NAMALWA (cell line): ENCODE results near the gene EFR3B.
A peak's percentile ranks its signal among the peaks of the same experiment; 100 is the strongest.

Experiments
- DNase-seq: peaks from one replicate; pipeline ENCODE4 v3.0.0-alpha.2; 2015; ENCODE audit warnings: low spot score

EFR3B gene

DNA sequence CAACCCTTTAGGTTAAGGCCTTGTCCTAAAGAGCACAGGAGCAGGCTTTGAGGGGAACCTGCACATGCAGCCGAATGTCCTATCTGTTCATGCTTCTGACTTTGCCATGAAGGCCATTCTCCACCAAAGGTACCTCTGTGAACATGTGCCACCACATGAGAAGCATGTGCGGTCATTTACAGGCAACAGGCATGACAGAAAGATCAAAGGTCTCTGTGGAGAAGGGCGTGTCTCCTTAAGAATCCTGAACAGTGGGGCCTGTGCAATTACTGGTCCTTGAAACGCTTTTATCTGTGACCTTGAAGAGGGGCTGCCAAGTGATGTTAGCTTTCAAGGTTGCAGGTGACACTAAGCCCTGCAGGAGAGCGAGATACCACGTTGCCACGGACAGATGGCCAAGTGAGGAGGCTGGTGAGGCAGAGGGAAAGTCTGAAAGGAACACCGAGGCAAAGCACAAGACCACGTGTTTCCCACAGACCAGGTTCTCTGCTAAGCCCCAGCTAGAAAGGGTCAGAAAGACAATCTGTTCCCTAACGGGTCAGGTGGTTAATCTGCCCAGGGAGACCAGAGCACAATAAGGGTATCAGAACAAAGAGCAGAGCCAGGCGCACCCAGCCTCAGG, 146.0 kb downstream of the EFR3B start:
- no peak for DNase-seq

DNA sequence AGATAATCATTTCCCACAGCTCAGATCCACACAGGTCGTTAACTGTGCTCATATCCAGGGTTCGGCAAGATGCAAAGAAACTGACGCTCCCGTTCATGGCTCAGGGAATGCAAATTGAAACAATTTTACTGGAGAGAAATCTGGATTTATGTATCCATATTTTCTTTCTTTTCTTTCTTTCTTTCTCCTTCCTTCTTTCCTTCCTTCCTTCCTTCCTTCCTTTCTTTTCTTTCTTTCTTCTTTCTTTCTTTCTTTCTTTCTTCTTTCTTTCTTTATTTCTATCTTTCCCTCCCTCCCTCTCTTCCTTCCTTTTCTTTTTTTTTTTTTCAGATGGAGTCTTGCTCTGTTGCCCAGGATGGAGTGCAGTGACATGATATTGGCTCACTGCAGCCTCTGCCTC, 146.5 kb downstream of the EFR3B start:
- no peak for DNase-seq

DNA sequence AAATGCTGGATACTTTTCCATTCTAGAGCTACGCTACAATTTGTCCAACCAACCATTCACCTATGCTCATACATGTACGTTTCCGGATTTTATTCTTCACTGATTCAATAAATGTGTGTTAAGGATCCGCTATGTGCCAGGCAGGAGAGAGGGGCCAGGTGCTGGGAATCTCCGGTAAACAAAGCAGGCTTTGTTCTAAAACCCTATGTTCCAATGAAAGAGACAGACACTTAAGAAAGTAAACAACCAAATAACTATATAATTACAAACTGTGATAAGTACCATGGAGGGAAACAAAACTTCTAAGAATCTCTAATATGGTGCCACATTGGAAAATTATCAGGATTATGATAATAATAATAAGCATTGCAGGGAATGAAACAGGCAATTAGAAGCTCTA, 148.7 kb downstream of the EFR3B start:
- DNase-seq: no peak

DNA sequence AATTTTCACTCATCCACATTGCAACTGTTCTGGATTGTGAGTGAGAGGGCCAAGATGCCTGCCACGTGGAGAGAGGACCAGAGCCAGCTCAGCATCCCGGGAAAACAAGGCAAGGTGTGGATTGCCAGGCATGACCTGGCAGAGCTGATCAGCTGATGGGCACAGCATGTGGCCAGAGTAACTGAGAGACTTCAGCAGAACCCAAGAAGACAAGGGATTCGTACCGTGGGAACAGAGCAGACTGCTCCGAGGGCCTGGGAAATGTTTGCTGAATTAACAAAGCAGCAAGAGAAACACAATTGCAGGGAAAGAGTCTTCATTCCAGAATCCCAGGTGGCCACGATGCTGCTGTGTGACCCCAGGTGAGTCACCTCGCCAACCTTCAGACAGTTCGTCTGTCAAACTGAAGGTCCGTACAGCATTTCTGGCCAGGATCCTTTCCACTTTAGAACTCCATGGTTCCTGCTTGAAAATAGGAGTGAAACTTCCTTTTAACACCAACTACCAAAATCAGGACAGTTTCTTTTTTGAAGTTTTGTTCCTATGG, 152.8 kb downstream of the EFR3B start:
- no peak for DNase-seq

DNA sequence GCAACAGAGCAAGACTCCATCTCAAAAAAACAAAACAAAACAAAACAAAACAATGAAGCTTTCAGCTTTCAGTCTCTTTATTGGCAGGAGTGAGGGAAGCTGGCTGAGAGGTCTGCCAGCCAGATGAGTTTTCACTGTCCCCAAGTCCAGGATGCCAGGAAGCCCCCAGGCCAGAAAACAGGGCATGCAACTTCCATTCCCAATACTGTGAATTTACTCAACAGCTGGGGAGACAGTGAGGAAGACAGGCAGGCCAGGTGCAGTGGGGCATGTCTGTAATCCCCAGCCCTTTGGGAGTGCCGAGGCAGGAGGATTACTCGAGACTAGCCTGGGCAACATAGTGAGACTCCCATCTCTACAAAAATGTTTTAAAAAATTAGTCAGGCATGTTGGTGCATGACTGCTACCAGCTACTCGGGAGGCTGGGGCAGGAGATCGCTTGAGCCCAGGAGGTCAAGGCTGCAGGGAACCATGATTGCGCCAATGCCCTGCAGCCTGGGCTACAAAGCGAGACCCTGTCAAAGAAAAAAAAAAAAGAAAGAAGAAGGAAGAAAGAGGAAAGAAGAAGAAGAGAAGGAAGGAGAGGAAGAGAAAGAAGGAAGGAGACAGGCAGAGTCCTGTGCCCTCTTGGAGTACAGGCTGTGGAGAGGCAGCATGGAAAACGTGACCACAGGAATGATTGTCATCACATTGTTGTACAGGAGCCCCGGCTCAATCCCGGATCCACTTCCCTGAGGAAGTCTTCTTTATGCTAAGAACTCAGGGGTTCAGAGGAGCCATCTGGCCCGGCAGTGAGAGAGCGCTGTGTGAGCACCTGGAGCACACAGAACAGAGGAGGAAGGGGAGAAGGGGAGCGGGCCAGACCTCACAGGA, 155.7 kb downstream of the EFR3B start:
- DNase-seq: no peak

DNA sequence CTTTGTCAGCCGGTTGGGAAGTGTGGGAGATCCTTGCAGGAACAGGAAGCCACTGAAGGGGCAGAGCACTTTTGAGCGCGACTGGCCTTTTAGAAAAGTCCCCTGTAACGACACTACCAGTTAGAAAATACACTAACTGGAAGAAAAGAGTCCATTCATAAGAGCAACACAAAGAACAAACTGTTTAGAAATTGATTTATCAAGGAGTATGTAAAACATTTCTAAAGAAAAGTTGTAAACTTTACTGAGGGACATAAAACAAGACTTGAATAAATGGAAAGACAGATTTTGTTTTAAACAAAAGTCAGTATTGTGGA, 156.3 kb downstream of the EFR3B start:
- DNase-seq: no peak

DNA sequence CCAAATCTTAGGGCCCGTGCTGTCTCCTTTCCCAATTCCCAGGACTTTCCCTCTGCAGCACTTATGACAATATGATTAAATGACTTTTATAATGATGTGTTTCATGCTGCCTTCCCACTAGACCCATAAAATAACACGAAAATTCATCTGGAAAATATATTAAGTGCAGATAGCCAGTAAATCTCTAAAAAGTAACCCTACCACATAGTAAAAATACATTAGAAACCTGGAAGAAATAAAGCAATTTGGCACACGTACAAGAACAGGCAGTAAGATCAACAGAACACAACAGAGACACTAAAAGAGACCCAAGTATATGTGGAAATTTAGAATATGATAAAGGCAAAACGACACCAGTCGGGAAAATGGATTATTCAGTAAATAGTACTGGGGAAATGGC, 156.7 kb downstream of the EFR3B start:
- DNase-seq: no peak

DNA sequence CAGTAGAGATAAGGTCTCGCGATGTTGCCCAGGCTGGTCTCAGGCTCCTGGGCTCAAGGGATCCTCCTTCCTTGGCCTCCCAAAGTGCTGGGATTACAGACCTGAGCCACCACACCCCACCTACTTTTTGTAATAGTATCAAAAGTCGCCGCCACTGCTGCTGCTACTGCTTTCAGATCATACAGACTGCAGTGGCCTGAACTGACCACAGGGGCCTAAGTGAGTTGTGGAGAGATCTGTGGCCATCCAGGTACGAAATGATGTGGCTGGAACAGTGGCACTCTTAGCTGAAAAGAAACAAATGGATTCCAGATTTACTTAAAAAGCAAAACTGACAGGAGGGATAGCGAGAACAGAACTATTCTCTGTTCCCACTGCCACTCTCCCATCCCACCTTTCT, 159.4 kb downstream of the EFR3B start:
- DNase-seq: peak; percentile 35

DNA sequence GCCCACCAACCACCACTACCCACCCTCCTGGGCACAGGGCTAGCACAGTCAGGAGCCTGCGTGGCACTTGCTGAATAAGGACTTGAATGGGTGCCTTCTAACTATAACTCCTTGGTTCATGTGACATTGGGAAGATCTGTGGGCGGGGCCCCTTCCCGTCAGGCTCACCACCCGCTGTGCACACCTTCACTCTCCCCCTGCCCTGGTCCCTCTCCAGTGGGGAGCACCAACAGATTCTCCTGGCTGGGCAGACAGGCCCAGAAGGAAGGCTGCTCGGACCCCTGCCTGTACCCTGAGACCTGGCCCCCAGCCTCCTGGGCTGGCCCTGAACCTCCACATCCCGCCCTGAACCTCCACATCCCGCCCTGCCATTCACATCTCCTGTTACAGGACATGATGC, 159.9 kb downstream of the EFR3B start:
- no peak for DNase-seq

DNA sequence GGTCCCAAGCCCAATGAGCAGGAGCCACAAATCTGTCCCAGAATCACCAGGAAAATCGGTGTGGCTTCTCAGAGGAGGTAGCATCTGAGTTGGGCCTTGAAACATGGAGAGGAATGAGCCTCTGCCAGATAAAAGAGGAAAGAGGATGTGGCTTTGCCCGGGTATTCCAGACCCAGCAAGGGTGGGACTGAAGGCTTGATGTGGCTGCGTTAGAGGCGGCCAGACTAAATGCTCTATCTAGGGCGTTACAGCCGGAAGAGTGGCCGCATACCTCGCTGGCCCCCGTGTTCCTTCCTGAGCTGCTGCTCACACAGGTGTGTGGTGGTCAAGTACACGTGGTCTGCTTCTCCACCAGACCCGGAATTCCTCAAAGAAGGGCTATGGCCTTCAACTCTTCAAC, 160.4 kb downstream of the EFR3B start:
- no peak for DNase-seq

DNA sequence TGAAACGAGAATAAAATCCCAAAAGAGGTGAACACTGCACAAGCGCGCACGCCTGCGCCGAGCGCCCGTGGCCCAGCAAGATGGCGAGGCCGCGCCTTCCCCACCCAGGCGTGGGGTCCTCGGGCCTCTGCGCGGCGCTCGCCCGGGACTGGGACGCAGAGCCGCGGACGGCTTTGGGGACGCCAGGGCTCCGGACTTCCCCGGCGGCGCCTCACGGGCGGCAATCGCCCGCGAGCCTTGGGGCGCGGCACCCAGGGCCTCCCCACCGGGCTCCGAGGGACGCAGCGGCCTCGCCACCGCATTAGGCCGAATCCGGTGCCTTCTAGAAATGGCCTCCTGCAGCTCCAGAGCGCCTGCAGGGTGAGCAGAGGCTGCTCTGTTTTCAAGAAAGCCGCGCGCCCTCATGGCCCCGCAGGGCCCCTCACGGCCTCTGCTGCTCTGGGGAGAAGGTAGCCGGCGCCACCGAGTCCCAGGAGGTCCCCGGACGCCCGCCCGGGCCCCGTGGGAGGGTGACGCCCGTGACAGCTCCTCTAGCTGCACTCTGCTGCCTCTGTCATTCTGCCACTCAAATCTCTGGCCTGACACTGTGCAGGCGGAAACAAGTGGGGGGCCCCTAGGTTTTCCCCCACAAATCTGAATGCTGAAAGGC, 162.4 kb downstream of the EFR3B start:
- DNase-seq: no peak

DNA sequence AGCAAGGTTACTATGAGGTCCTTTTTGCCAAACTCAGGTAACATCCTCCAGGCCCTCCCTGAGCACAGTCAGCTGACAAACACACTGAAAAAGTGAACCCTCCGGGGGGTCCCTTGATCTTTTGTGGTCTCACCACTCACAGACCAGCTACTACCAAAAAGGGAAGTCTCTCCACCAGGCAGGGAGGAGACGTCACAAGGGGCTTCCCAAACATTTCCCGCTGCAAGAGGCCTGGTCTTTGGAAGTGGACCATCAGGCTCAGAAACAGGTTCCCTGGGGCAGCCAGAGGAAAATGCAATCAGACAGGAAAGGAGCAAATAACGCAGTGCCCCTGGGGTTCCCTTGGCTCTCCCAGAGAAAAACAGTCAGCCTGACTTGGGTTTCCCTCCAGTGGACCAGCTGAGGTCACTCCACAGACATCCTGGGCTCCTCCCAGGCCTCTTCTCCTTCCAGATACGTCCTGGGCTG, 165.2 kb downstream of the EFR3B start:
- no peak for DNase-seq
